ENCODE measurements around the gene WTIP. TPM values are rescaled to one million over a fixed set of nuclear protein-coding genes. Genes with fewer than 3 reads are reported as not detected.
"Not testable (repeated sequence)": the region's sequence is repeated elsewhere in the genome, so short reads cannot be mapped to it uniquely, and the experiment has no call there.

The WTIP gene
- total RNA-seq, 4 donors from 2014 or later = 3.8 to 16.3 (median 9.7) TPM

DNA sequence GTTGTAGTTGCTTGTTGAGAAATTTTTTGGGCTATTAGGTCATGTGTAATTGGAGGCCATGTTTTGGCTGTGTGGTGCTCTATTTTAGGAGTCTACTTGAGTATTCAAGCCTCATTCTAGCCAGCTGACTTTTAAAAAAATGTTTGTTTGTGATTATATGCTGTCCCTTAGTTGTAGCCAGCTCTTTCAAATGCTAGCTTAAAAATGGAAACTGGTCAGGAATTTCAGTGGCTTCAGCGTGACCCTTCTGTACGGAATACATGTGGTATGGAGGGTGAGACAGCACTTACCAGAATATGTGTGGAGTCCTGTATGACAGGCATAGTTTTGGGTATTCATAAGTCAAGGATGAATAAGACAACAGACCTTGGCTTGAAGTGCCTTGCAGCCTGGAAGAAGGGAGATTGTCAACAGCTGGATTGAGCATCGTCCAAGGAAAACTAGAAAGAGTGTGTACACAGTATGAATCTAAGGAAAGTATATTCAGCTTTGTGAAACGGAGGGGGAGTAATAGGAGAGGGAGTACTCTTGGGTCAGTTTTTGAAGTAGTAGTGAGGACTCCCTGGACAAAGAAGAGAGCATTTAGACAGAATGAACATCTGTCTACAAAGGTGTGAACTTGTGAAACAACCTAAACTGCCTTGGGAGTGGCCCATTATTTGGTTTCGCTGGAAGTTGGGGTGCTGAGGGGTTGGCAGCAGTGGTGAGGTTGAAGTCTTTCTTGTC, 20.0 kb upstream of the WTIP start:
- 83 to 86% methylated on average over 5 of the region's 5 CpGs for WGBS, 2 donors
- intact Hi-C loops (cut with DNase I; ENCODE audit: low total_unique reads) = no loop called here
- H3K4me3 ChIP-seq (ENCODE audit: low read depth, poor library complexity, severe bottlenecking) = no peak overlapping the region
- TF ChIP-seq, protein P1, sequence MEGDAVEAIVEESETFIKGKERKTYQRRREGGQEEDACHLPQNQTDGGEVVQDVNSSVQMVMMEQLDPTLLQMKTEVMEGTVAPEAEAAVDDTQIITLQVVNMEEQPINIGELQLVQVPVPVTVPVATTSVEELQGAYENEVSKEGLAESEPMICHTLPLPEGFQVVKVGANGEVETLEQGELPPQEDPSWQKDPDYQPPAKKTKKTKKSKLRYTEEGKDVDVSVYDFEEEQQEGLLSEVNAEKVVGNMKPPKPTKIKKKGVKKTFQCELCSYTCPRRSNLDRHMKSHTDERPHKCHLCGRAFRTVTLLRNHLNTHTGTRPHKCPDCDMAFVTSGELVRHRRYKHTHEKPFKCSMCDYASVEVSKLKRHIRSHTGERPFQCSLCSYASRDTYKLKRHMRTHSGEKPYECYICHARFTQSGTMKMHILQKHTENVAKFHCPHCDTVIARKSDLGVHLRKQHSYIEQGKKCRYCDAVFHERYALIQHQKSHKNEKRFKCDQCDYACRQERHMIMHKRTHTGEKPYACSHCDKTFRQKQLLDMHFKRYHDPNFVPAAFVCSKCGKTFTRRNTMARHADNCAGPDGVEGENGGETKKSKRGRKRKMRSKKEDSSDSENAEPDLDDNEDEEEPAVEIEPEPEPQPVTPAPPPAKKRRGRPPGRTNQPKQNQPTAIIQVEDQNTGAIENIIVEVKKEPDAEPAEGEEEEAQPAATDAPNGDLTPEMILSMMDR (IDR thresholded peaks at IDR 0.05) = no peak
- TF ChIP-seq POLR2A (IDR thresholded peaks at IDR 0.05) = no peak
- peak in 1 of 2 donors; percentile 31 for DNase-seq (ENCODE audit: low spot score in 2 of 2)

DNA sequence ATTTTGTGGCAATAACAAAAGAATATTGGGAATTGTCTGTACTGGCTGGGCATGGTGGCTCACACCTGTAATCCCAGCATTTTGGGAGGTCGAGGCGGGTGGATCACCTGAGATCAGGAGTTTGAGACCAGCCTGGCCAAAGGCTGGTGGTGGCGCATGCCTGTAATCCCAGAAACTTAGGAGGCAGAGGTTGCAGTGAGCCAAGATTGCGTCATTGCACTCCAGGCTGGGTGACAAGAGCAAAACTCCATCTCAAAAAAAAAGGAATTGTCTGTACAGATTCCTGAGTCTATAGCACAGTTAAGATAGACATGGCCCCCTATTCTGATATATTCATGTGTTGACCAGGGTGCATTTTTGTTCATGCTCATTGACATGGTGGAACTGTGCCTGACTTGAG, 16.8 kb upstream of the WTIP start:
- 91 to 95% methylated on average over 4 of the region's 4 CpGs for WGBS, 2 donors
- DNase-seq (ENCODE audit: low spot score in 2 of 2) = peak in 1 of 2 donors; percentile 28
- H3K4me3 ChIP-seq (ENCODE audit: low read depth, poor library complexity, severe bottlenecking); intact Hi-C loops (cut with DNase I; ENCODE audit: low total_unique reads): not testable (repeated sequence)

DNA sequence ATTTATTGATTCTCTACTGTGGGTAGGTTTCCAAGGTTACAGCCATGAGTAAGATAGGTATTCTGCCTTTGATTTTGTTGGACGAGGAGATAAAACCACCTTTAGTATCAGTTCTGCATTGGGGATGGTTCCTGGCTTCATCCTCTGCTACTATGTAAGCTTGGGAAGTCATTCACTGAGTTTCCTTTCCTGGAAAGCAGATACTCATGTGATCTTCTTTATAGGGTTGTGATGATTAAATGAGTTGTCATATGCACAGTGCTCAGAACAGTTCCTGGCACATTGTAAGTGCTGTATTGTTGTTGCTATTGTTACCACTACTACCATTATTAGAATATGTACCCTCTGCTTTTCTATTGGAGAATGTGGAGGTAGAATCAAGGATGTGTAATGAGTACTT, 13.1 kb upstream of the WTIP start:
- 68 to 74% methylated on average over 1 of the region's 1 CpG for WGBS, 2 donors
- intact Hi-C loops (cut with DNase I; ENCODE audit: low total_unique reads) = no loop called here
- H3K4me3 ChIP-seq (ENCODE audit: low read depth, poor library complexity, severe bottlenecking) = no peak overlapping the region
- no peak for DNase-seq (ENCODE audit: low spot score in 2 of 2)
- TF ChIP-seq, protein P1 (IDR thresholded peaks at IDR 0.05) = no peak
- TF ChIP-seq POLR2A (IDR thresholded peaks at IDR 0.05) = no peak

DNA sequence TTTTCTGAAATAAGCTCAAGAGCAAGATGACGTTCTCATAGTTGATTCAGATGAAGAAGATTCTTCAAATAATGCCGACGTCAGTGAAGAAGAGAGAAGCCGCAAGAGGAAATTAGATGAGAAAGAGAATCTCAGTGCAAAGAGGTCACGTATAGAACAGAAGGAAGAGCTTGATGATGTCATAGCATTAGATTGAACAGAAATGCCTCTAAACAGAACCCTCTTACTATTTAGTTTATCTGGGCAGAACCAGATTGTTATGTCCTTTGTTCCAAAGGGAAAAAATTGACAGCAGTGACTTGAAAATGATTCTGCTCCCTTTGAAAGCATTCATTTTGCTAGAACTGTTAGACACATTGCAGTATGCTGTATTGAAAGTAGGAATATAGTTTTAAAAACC, 12.5 kb upstream of the WTIP start:
- DNase-seq (ENCODE audit: low spot score in 2 of 2); H3K4me3 ChIP-seq (ENCODE audit: low read depth, poor library complexity, severe bottlenecking); intact Hi-C loops (cut with DNase I; ENCODE audit: low total_unique reads): not testable (repeated sequence)
- WGBS, 2 donors = 88 to 93% methylated on average over 5 of the region's 5 CpGs

DNA sequence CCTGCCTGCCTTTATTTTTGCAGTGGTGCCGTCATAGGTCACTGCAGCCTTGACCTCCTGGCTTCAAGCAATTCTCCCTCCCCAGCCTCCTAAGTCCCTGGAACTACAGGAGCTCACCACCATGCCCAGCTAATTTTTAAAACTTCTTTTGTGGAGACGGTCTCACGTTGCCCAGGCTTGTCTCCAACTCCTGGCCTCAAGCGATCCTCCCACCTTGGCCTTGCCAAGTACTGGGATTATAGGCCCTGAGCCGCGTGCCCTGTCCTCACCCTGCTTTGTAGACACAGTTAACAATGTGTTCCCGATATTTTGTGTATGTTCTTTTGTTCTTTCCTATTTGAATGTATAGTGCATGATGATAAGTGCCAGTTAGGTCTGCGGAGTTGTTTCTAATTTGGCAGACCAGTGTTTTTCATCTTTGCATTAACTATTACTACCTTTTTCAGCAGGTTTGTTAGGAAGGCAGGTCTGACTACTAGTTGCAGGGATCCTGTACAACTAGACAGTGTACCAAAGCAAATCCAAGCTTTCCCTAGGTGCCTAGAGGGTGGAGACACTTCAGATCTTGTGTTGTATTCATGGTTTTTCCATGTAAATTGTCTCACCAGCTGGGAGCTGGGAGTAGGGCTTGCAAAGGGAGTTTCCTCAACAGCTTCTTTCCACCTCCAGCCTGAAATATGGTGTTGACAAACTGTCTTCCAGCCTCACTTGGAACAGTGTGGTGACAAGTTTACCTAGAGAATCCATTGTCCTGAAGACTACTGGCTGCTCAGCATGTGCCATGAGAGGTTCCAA, 9.5 kb upstream of the WTIP start:
- DNase-seq (ENCODE audit: low spot score in 2 of 2) = peak in 1 of 2 donors; percentile 69
- 39 to 56% methylated on average over 8 of the region's 8 CpGs for WGBS, 2 donors
- intact Hi-C loops (cut with DNase I; ENCODE audit: low total_unique reads) = no loop called here
- H3K4me3 ChIP-seq (ENCODE audit: low read depth, poor library complexity, severe bottlenecking) = no peak overlapping the region
- TF ChIP-seq POLR2A (IDR thresholded peaks at IDR 0.05) = no peak
- TF ChIP-seq, protein P1 (IDR thresholded peaks at IDR 0.05) = no peak

DNA sequence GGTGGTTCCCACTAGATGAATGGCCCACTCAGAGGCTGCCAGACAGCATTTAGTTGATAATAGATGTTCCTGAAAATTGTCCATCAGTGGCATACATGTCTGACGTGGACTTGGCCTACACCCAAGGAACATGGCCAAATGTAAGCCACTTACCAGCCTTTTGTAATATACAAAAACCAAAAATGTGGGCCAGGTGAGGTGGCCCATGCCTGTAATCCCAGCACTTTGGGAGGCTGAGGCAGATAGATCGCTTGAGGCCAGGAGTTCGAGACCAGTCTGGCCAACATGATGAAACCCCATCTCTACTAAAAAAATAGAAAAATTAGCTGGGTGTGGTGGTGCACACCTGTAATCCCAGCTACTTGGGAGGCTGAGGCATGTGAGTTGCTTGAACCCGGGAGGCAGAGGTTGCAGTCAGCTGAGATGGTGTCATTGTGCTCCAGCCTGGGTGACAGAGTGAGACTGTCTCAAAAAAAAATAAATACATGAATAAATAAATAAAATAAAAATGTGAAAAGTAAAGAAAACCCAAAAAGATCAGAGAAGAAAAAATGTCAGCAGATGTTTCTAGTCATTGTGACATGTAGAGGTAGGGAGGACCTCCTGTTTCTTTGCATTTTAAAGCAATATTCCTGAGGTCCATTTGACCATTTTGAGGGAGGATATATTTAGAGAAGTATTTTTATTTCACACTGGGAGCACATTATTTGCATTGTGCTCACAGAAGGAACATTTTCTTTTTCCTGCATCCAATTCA, 7.1 kb upstream of the WTIP start:
- DNase-seq (ENCODE audit: low spot score in 2 of 2) = peak in 1 of 2 donors; percentile 31

More for the DNA sequence above, 7.1 kb upstream of the WTIP start:
- no peak for TF ChIP-seq POLR2A (IDR thresholded peaks at IDR 0.05)
- TF ChIP-seq, protein P1 (IDR thresholded peaks at IDR 0.05) = no peak
- WGBS, 2 donors = 73 to 81% methylated on average over 4 of the region's 4 CpGs
- intact Hi-C loops (cut with DNase I; ENCODE audit: low total_unique reads) = no loop called here
- no peak overlapping the region for H3K4me3 ChIP-seq (ENCODE audit: low read depth, poor library complexity, severe bottlenecking)

All from lower leg skin (tissue), 4 donors.